GM21447 (cell line): ENCODE results near the gene PPP1CA.

ENCODE experiments used
- ATAC-seq: cut with Tn5 transposase; IDR thresholded peaks from one replicate; pipeline ENCODE4 v1.9.1; 2021; ENCODE audit not compliant: unreplicated experiment

Gene PPP1CA

DNA sequence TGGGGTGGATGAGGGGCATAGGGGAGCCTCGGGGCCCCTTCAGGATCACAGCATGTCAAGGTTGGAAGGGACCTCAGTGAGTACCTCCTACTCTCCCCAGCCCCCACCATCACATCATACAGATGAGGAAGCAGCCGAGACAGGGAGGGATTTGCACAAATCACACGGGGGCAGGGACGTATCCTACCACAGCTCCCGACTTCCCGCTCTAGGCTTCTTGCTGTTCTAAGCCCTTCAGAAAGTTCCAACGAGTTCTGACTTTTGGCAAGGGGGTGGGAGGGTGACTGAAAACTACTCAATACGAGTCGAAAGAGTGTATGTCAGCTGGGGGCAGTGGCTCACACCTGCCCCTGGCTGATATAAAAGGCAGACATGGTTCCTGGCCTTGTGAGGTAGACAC lies 14.6 kb downstream of the PPP1CA start:
- no peak for ATAC-seq

- ATAC-seq = no peak
These were observed 16.7 kb downstream of the PPP1CA start for GRCh38 chr11:67384851-67385366.

GRCh38 chr11:67382276-67383136 lies 19.2 kb downstream of the PPP1CA start:
- ATAC-seq = peak; percentile 57

GRCh38 chr11:67381244-67381972 lies 20.2 kb downstream of the PPP1CA start:
- ATAC-seq = peak; percentile 43

- no peak for ATAC-seq
These were observed 22.3 kb downstream of the PPP1CA start for GRCh38 chr11:67379061-67380058.

DNA sequence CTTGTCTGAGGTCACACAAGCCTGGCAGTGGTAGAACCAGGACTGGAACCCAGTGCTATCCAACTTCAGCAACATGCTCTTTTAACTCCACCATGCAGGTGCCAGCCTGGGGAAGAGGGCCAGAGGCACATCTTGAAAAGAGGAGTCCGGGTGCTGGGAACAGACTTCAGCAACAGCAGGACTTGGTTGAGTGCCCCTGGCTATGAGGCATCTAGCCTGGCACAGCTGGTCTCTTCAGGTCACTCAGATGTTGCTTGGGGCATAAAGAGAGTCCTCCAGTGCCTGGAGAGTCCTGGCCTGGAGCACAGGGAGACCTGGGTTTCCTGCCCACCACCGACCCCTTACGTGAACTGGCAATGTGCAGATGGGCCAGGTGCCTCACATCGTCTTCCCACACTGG lies 23.1 kb downstream of the PPP1CA start:
- no peak for ATAC-seq

DNA sequence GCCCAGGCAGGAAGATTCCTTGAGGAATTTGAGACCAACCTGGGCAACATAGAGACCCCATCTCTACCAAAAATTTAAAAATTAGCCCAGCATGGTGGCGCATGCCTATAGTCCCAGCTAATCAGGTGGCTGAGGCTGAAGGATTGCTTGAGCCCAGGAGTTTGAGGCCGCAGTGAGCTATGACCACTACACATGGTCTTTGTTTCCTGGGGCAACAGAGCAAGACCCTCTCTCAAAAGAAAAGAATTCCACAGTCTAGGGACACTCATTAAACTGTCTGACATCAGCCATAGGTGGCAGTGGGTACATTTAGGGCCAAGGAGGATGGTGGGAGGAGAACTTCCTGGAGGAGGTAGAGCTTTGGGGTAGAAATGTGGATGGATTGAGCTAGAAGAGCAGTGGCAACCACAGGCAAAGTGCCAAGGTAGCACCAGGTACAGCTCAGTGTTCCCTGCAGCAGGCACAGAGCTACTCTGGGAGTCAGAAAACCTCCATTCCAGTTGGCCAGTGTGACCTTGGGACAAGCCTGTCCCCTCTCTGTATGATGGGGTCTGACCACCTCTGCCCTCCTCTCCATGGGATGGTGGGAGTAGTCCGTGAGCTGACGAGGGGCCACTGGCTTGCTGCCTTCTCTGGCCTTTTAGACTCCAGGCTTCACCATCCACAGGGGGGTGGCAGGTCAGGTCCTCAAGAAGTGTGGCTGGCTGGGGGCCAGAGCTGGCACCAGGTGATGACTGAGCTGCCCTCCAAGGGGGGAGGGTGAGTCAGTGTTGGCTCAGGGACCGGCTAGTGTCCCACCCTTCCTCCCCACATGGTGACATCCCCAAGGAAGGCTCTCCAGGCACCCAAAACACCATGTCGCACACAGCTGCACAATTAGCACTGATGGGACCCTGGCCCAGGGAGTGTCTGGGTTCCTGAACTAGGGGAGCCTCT lies 24.5 kb downstream of the PPP1CA start:
- no peak for ATAC-seq

- ATAC-seq = no peak
These were observed 25.4 kb downstream of the PPP1CA start for GRCh38 chr11:67376063-67376820.

DNA sequence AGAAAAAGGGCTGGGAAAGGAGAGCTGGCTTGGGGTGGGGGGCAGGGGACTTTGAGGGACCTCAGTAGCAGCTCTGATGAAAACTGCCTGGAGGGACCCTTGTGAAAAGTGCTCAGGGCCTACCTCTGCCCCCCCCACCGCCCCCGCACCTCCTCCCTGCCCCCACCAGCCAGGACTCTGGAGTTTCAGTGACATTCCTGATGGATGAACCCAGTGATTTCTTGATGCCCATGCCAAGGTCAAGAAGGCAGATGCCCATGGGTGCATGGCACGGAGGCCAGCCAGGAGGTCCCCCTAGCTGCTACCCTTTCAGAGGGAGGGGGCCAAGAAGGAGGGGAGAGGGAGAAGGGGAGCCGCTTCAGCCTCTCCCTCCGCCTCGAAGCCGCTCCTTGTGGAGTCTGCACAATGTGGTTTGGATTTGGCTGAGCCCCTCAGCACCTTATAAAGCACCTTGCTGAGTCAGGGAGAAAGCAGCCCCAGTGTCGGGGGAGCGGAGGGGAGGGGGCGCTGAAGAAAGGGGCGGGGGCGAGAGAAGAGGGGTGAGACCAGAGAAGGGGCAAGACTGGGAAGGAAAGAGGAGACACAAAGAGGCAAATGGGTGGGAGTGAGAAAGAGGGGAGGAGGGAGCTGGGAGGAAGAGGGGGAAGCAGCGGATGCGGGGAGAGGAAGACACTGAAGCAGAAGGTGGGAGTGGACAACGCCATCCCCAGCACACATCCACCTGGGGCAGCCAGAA lies 26.2 kb downstream of the PPP1CA start:
- no peak for ATAC-seq

GRCh38 chr11:67374571-67375281 lies 26.9 kb downstream of the PPP1CA start:
- ATAC-seq = no peak

DNA sequence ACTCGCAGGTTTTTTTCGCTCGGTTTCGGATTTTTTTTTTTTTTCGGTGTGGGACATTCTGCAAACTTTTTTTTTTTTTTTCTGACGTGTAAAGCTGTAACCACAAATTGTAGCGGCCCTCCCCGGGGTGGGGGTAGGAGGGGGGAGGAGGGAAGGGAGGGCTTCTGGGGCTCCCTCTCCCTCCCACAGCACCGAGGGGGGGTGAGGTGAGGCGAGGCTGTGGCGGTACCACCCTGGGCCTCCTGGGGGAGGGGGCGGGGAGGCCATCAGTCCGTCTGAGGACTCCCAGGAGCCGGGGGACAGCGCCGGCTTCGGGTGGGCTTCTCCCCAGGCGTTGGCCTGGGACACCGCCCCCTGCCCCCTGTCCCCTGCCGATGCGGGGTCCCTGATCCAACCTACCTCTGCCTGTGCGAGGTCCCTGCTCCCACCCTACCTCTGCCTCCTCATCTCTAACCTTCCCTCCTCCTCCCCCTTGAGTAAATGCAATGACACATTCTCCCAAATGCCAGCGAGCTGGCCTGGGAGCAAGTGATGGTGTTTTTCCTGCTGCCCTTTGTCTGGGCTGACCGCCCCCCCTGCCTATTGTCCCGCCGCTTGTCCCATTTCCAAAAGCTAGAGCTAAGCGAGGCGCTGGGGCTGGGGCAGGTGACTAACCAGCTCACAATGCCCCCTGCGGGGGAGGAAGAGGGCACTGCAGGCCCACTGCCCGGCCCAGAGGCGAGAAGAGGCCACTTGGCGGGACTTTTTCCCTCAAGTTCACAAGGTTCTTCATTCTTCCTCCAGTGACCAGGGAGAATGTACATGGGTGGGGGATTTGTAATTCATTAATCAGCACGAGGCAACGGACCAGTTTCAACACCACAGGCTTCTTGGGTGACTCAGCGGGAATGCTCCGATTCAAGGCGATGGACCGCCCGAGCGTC lies 27.7 kb downstream of the PPP1CA start:
- no peak for ATAC-seq

DNA sequence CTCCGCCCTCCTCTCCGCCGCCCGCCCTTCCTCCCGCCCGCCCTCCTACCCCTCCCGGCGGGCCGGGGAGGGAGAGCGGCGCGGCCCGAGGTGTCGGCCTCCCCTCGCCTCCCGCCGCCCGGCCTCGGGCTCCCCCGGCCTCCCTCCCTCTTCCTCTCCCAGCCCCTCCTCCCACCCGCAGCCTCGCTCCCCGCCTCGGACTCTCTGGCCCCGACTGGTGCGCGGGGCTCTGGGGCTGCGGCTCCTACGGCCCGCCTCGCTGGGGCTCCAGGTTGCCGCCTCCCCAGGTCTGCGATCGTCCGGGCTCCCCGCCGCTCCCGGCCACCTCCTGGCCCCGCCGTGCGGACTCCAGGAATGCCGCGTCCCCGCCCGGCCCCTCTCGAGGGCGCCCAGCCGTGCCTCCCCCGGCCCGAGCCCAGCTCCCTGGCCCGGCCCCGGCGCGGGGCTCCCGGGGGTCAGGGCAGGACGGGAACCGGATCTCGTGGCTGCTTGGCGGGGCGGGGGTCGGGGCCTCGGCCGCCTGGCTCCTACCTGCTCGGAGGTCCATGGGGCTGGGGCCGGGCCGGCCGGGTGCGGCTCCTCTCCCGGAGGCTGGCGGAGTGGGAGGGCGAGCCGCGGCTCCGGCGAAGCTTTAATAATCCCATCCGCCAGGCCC lies 28.5 kb downstream of the PPP1CA start, which contains the start of gene CLCF1:
CLCF1 (minus strand) TSS at position 606 of the 655 bp plus-strand sequence; CDS start at position 547, 59 bp downstream.
- ATAC-seq = no peak

- no peak for ATAC-seq
These were observed 29.2 kb downstream of the PPP1CA start for GRCh38 chr11:67372321-67372992.

- no peak for ATAC-seq
These were observed 29.7 kb downstream of the PPP1CA start for GRCh38 chr11:67371911-67372320.

DNA sequence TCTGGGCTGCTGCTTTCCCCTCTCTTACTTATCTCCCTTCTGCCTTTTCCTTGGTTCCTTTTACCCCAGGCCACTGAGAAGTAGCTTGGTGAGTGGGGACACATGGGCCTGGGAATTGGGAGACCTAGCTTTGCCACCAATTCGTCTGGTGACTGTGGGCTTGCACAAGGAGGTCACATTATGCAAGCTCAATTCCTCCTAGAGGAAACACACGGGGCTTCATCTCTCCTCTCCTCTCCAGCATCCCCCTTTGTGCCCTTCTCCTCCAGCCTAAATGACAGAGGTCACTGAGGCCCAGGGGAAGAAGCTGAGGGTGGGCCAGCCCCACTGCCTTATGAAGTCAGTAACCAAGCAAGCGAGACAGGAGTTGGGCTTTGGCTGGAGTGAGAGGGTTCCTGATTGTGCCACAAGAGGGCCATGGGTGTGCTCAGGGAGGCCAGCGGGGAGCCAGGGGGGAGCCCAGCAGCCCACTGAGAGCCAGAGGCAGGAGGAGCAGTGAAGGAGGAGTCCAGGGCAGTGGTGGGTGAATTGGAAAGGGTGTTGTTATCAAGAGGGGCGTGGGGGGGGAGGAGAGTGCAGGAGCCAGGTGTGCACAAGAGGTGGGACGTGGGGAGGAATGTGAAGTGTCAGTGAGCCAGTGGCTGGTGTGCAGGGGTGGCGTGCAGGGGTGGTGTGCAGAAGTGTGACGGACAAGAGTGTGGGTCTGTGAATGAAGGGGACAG lies 30.3 kb downstream of the PPP1CA start:
- ATAC-seq = no peak
